Upper lobe of right lung (tissue), 1 donor: Measurements from ENCODE around the gene PPM1A. TPM values are rescaled to one million over a fixed set of nuclear protein-coding genes. Genes with fewer than 3 reads are reported as not detected.

Experiments used
- ATAC-seq: fragments of 200-7000 bp; cut with Tn5 transposase; one replicate; pipeline ENCODE4 v1.9.1; 2020; ENCODE audit warnings: mild to moderate bottlenecking, moderate library complexity
- DNase-seq: peaks from one replicate; pipeline ENCODE4 v3.0.0-alpha.2; 2020
- H3K27ac ChIP-seq: fragments of 200-600 bp; one replicate; pipeline ENCODE4 v1.8.0; 2022
- H3K27me3 ChIP-seq: fragments of 200-600 bp; one replicate; pipeline ENCODE4 v1.8.0; 2022; ENCODE audit warnings: mild to moderate bottlenecking
- H3K36me3 ChIP-seq: fragments of 200-600 bp; one replicate; pipeline ENCODE4 v1.8.0; 2022
- H3K4me1 ChIP-seq: fragments of 200-600 bp; one replicate; pipeline ENCODE4 v1.8.0; 2022
- H3K4me3 ChIP-seq: fragments of 200-600 bp; one replicate; pipeline ENCODE4 v1.8.0; 2022; ENCODE audit warnings: mild to moderate bottlenecking
- H3K9me3 ChIP-seq: fragments of 200-600 bp; one replicate; pipeline ENCODE4 v1.8.0; 2022
- intact Hi-C: fragments of 100-400 bp; cut with DNase I; formaldehyde crosslinking; loops from one replicate; pipeline ENCODE4 v1.11.0; 2022
- total RNA-seq: library from RNA; stranded (reverse); fragmentation: NEBNext Ultra II Directional; extraction: Animal tissue kit (Norgen Biotek cat#: 25700); gene quantifications from one replicate; pipeline ENCODE4 v1.2.1, GENCODE V29; 2021
- TF ChIP-seq, protein P1 (sequence below): fragments of 200-600 bp; IDR thresholded peaks from one replicate; pipeline ENCODE4 v1.8.0; 2022; ENCODE audit warnings: antibody characterized with exemption
- donor health status: DM: no; HTN: yes; CAD: no; lungs with severe emphysema.

PPM1A gene
- total RNA-seq, 1 donor from 2014 or later, result 50.2 TPM

DNA sequence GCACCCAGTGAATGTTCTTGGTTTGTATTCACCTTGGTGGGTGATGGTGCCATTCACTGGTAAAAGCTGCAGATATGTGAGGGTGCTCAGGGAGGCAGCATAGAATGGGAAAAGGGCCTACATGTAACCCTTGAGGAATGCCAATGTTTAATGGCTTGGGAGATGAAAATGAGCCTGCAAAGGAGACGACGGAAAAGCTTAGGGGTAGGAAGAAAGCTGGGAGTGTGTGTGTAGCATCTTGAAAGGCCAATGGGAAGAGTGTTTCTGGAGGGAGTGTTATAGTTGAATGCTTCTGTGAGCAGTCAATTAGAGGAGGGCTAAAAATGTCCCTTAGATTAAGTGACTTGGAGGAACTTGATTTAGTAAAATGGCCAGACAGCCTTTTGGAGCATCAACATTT, 24.9 kb downstream of the PPM1A start:
- Histone ChIP-seq H3K4me3 (no peak overlapping the region), H3K9me3 (no peaks in the 10 kb centered on the region), H3K36me3 (no peaks in the 10 kb centered on the region), H3K27ac (no peak overlapping the region), H3K4me1 (peaks cover 5% of the 10 kb centered on the region), H3K27me3 (no peaks in the 10 kb centered on the region)
- DNase-seq (no peak), ATAC-seq (no peak)
- intact Hi-C loops, result no loop called here
- TF ChIP-seq, protein P1, sequence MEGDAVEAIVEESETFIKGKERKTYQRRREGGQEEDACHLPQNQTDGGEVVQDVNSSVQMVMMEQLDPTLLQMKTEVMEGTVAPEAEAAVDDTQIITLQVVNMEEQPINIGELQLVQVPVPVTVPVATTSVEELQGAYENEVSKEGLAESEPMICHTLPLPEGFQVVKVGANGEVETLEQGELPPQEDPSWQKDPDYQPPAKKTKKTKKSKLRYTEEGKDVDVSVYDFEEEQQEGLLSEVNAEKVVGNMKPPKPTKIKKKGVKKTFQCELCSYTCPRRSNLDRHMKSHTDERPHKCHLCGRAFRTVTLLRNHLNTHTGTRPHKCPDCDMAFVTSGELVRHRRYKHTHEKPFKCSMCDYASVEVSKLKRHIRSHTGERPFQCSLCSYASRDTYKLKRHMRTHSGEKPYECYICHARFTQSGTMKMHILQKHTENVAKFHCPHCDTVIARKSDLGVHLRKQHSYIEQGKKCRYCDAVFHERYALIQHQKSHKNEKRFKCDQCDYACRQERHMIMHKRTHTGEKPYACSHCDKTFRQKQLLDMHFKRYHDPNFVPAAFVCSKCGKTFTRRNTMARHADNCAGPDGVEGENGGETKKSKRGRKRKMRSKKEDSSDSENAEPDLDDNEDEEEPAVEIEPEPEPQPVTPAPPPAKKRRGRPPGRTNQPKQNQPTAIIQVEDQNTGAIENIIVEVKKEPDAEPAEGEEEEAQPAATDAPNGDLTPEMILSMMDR, result no peak

DNA sequence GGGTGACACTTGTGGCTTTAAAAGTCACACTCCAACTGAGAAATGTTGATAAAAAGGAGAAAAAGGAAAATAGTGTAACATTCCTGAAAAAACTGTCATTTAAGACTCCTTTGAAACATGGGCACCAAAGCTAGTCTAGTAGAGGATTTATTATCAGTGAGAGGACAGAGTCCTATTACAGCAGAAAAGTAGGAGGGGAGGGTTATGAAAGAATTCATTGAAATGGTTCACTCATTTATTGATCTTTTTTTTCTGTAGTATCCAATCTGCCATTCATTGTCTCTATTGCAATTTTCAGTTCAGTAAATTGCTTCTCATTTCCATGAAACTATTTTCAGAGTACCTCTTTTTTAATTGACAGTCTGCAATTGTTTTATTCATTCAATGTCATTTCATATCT, 25.4 kb downstream of the PPM1A start:
- Histone ChIP-seq H3K4me1 (peaks cover 5% of the 10 kb centered on the region), H3K36me3 (no peaks in the 10 kb centered on the region), H3K9me3 (no peaks in the 10 kb centered on the region), H3K27ac (no peak overlapping the region), H3K4me3 (no peak overlapping the region), H3K27me3 (no peaks in the 10 kb centered on the region)
- TF ChIP-seq, protein P1, result no peak
- DNase-seq (no peak), ATAC-seq (no peak)
- intact Hi-C loops, result no loop called here

DNA sequence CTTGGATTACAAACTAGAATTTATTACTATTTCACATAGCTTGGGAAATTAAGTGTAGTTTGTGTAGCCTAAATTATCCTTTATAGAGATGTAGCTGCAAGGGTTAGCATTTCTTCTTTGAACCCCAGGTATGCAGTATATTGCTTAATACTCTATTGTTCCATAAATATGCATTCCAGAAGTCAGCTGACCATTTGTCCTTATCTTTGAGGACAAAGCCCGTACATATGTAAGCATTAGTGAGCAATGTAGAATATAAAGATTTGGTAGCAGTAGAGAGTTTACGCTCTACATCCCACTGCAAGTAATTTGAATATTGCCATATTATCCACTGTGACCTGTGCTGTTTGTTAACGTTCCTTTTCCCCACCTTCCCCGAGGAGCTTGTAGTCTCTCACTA, 26.9 kb downstream of the PPM1A start:
- no peaks in the 10 kb centered on the region for H3K36me3 ChIP-seq
- no peak overlapping the region for H3K27ac ChIP-seq
- H3K4me3 ChIP-seq, result no peak overlapping the region
- ATAC-seq, result no peak
- no peaks in the 10 kb centered on the region for H3K9me3 ChIP-seq
- DNase-seq, result no peak
- H3K4me1 ChIP-seq, result peaks cover 5% of the 10 kb centered on the region
- no peaks in the 10 kb centered on the region for H3K27me3 ChIP-seq
- intact Hi-C loops, result no loop called here
- TF ChIP-seq, protein P1, result no peak

DNA sequence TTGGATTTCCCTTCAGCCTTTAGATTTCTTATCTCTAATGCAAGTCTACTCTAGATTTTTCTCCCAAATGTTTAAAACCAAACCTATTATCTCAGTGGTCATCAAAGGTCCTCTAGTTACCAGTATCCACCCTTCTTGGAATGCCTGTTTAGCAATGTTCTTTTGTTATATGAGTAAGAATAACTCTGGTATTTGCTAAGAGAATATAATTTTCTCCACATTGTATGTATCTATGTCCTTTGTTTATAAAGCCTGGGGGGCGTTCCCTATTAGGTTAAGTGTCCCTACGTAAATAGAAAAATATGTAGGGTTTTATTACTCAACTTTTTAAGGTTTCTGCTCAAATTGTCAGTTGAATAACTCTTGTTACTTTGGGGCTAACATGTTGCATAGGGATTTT, 27.3 kb downstream of the PPM1A start:
- H3K9me3 ChIP-seq, result no peaks in the 10 kb centered on the region
- TF ChIP-seq, protein P1, result no peak
- H3K36me3 ChIP-seq, result no peaks in the 10 kb centered on the region
- no peak for ATAC-seq
- no peak for DNase-seq
- intact Hi-C loops, result no loop called here
- no peak overlapping the region for H3K4me3 ChIP-seq
- no peak overlapping the region for H3K27ac ChIP-seq
- peaks cover 5% of the 10 kb centered on the region for H3K4me1 ChIP-seq
- no peaks in the 10 kb centered on the region for H3K27me3 ChIP-seq

DNA sequence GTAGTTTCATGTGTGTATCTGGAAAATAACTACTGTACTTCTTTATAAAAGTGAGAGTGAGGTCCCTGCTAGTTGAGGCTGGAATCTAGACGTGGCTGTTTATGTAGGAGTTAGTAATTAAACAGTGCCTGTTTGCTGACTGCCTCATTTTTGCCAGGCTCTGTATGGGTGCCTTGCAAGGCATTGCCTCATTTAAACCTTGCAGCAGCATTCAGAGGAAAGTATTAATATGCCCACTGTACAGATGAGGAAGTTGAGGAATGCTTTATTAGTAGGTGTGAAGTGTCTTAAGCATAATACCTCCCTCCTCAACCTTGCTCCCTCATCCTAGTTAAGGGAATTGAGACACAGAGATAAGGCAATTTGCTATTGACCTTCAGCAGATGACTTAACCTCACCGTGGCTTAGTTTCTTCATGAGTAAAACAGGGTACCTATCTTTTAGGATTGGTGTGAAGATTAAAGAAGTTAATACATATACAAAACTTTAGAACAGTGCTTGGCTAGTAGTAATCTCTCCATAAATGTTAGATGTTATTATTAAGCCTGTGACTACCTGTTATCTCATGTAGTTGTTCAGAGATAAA, 28.7 kb downstream of the PPM1A start:
- Histone ChIP-seq H3K9me3 (no peaks in the 10 kb centered on the region), H3K4me3 (no peak overlapping the region), H3K27ac (no peak overlapping the region), H3K4me1 (peaks cover 5% of the 10 kb centered on the region), H3K27me3 (no peaks in the 10 kb centered on the region), H3K36me3 (peaks cover 3% of the 10 kb centered on the region)
- no peak for ATAC-seq
- TF ChIP-seq, protein P1, result no peak
- no peak for DNase-seq
- intact Hi-C loops, result no loop called here

DNA sequence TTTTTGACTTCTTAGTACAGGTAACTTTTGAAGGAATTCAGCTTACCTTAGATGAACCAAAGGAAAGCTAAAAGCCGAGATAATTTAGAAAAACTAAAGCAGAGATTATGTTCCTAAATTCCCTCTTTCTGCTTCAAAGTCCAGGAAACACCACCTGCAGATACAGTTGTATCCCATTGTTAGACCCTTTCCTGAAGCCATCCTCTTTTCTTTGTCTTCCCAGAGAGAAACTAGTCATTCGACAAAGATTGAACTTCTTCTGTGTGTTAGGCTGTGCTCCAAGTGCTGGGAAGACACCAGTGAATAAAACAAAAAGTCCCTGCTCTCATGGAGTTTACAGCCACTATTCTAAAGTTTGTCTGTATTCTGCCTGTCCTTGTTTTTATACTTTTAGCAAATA, 29.3 kb downstream of the PPM1A start:
- TF ChIP-seq, protein P1, result no peak

More for the DNA sequence above, 29.3 kb downstream of the PPM1A start:
- H3K4me1 ChIP-seq, result peaks cover 5% of the 10 kb centered on the region
- DNase-seq (no peak), ATAC-seq (no peak)
- no peak overlapping the region for H3K4me3 ChIP-seq
- intact Hi-C loops, result no loop called here
- no peak overlapping the region for H3K27ac ChIP-seq
- no peaks in the 10 kb centered on the region for H3K9me3 ChIP-seq
- peaks cover 10% of the 10 kb centered on the region for H3K36me3 ChIP-seq
- H3K27me3 ChIP-seq, result no peaks in the 10 kb centered on the region
